ENCODE measurements around the gene TIAM1.

DNA sequence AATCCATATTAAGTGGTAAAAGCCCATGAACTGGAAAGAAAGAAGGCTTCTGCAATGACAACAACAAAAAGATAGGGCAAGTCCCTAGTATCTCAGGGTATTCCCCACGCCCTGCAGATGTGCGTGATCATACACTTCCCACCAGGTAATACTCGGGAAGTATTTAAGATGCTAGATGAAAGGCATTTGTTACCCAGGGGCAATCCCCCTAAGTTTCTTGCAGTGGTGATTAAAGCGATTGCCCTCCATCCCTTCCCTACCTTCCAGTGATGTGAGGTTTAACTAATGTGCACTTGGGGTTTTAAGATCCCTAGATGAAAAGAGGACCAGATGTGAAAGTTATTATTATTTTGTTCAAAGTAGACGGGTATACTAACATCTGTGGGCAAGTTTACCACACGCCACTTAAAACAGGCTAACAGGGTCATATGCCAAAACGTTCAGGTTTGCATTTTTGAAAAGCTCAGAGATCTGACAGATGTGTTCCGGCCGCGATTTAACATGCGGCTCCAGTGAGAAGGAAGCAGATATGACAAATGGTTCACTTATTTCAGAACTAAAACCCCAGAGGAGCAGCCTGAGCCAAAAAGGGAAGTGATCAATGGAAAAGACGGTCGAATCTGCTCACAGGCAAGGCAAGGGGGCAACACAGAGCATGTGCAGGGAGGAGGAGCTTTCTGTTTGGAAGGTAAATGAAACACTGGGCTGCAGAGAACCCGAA, 17.4 kb downstream of the TIAM1 start:
- TF ChIP-seq, protein P1, sequence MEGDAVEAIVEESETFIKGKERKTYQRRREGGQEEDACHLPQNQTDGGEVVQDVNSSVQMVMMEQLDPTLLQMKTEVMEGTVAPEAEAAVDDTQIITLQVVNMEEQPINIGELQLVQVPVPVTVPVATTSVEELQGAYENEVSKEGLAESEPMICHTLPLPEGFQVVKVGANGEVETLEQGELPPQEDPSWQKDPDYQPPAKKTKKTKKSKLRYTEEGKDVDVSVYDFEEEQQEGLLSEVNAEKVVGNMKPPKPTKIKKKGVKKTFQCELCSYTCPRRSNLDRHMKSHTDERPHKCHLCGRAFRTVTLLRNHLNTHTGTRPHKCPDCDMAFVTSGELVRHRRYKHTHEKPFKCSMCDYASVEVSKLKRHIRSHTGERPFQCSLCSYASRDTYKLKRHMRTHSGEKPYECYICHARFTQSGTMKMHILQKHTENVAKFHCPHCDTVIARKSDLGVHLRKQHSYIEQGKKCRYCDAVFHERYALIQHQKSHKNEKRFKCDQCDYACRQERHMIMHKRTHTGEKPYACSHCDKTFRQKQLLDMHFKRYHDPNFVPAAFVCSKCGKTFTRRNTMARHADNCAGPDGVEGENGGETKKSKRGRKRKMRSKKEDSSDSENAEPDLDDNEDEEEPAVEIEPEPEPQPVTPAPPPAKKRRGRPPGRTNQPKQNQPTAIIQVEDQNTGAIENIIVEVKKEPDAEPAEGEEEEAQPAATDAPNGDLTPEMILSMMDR (conservative IDR thresholded peaks at IDR 0.05; ENCODE audit: low read length): no peak
- no peak for TF ChIP-seq EZH2phosphoT487 (IDR thresholded peaks at IDR 0.05; ENCODE audit: borderline replicate concordance, low read depth, low read length)
